ENCODE measurements around the gene LRSAM1. TPM values are rescaled to one million over a fixed set of nuclear protein-coding genes. Genes with fewer than 3 reads are reported as not detected.

The LRSAM1 gene
- polyA plus RNA-seq, 1 experiment: 5.2 TPM

- TF ChIP-seq CTCF (IDR thresholded peaks at IDR 0.05; ENCODE audit: insufficient read depth, low read depth, low read length): no peak
- ChIA-PET POLR2A (no interaction called here), CTCF (interaction anchor here (0.6 kb wide), 2 partner anchors 7 to 14 kb away, joined by 3 read pairs; no protein-coding TSS in a partner anchor)
- Histone ChIP-seq H3K36me3 (ENCODE audit: control insufficient read depth, insufficient read depth, low read length) (peaks cover 18% of the 10 kb centered on the region), H3K27me3 (ENCODE audit: control insufficient read depth, insufficient read depth, low read length) (no peaks in the 10 kb centered on the region), H3K4me3 (ENCODE audit: low read depth, low read length) (no peak overlapping the region)
- DNase-seq (ENCODE audit: low read depth): no peak
Measured at GRCh38 chr9:127548352-127548881, 97.1 kb downstream of the LRSAM1 start.

- Histone ChIP-seq H3K27me3 (ENCODE audit: control insufficient read depth, insufficient read depth, low read length) (no peaks in the 10 kb centered on the region), H3K4me3 (ENCODE audit: low read depth, low read length) (no peak overlapping the region), H3K36me3 (ENCODE audit: control insufficient read depth, insufficient read depth, low read length) (peaks cover 17% of the 10 kb centered on the region)
- no peak for TF ChIP-seq CTCF (IDR thresholded peaks at IDR 0.05; ENCODE audit: insufficient read depth, low read depth, low read length)
- CTCF ChIA-PET: no interaction called here
- POLR2A ChIA-PET: no interaction called here
- no peak for DNase-seq (ENCODE audit: low read depth)
Measured at GRCh38 chr9:127549218-127549617, 97.9 kb downstream of the LRSAM1 start.

GRCh38 chr9:127549751-127550150 lies 98.4 kb downstream of the LRSAM1 start:
- no peak for DNase-seq (ENCODE audit: low read depth)
- ChIA-PET POLR2A (no interaction called here), CTCF (no interaction called here)
- Histone ChIP-seq H3K27me3 (ENCODE audit: control insufficient read depth, insufficient read depth, low read length) (no peaks in the 10 kb centered on the region), H3K4me3 (ENCODE audit: low read depth, low read length) (no peak overlapping the region), H3K36me3 (ENCODE audit: control insufficient read depth, insufficient read depth, low read length) (peaks cover 17% of the 10 kb centered on the region)
- TF ChIP-seq CTCF (IDR thresholded peaks at IDR 0.05; ENCODE audit: insufficient read depth, low read depth, low read length): no peak

GRCh38 chr9:127550282-127550681 lies 99.0 kb downstream of the LRSAM1 start:
- no peak overlapping the region for H3K4me3 ChIP-seq (ENCODE audit: low read depth, low read length)
- H3K36me3 ChIP-seq (ENCODE audit: control insufficient read depth, insufficient read depth, low read length): peaks cover 15% of the 10 kb centered on the region
- no peak for TF ChIP-seq CTCF (IDR thresholded peaks at IDR 0.05; ENCODE audit: insufficient read depth, low read depth, low read length)
- no peak for DNase-seq (ENCODE audit: low read depth)
- H3K27me3 ChIP-seq (ENCODE audit: control insufficient read depth, insufficient read depth, low read length): no peaks in the 10 kb centered on the region
- ChIA-PET CTCF (no interaction called here), POLR2A (no interaction called here)

GRCh38 chr9:127550751-127551150 lies 99.4 kb downstream of the LRSAM1 start:
- H3K27me3 ChIP-seq (ENCODE audit: control insufficient read depth, insufficient read depth, low read length): no peaks in the 10 kb centered on the region
- no peak for TF ChIP-seq CTCF (IDR thresholded peaks at IDR 0.05; ENCODE audit: insufficient read depth, low read depth, low read length)
- H3K4me3 ChIP-seq (ENCODE audit: low read depth, low read length): no peak overlapping the region
- DNase-seq (ENCODE audit: low read depth): no peak
- peaks cover 17% of the 10 kb centered on the region for H3K36me3 ChIP-seq (ENCODE audit: control insufficient read depth, insufficient read depth, low read length)
- CTCF ChIA-PET: no interaction called here
- POLR2A ChIA-PET: no interaction called here

Small RNA genes lying within 50 kb of the gene (small RNA-seq; reads per million reads assigned to genes)
- gene RF00019 (ENCODE audit: insufficient read length, low read depth, low replicate concordance) (not detected), gene SNORA65 (ENCODE audit: insufficient read length, low read depth, low replicate concordance) (13.1 reads per million, percentile 79 among the genes with 10 or more reads in this experiment)

Other genes with a start within 250 kb of the LRSAM1 start
- 2.1 and 2.2 TPM in 2 replicates for gene GARNL3, start 186.7 kb upstream of the LRSAM1 start, polyA plus RNA-seq (2011; rRNA removed)
- gene SLC2A8, start 54.3 kb upstream of the LRSAM1 start, polyA plus RNA-seq (2011; rRNA removed): 9.5 and 16.7 TPM in 2 replicates
- gene ZNF79, start 27.1 kb upstream of the LRSAM1 start, polyA plus RNA-seq (2011; rRNA removed): 5.3 and 6.9 TPM in 2 replicates
- 2,343 and 2,359 TPM in 2 replicates for gene RPL12, start 104 bp upstream of the LRSAM1 start, polyA plus RNA-seq (2011; rRNA removed)
- 16.2 and 18.1 TPM in 2 replicates for gene STXBP1, start 160.8 kb downstream of the LRSAM1 start, polyA plus RNA-seq (2011; rRNA removed)